ENCODE data around the gene ZNF770. TPM values are rescaled to one million over a fixed set of nuclear protein-coding genes. Genes with fewer than 3 reads are reported as not detected.

Gene ZNF770
- total and polyA plus RNA-seq, 2 donors (not counting 3 experiments of a cell fraction or from before 2014, with no cell fraction given), result 6.4 to 30.3 TPM

- Histone ChIP-seq H3K9me1 (replicated peaks; ENCODE audit: control insufficient read depth, extremely low read depth, insufficient read depth, low read length) (no peaks in the 10 kb centered on the region), H2AFZ (ENCODE audit: low read depth, low read length) (no peak overlapping the region), H3K4me3 (replicated peaks in 1 of 3; ENCODE audit: insufficient read depth in 1 of 3, low read depth in 1 of 3, low read length in 3 of 3) (no peak overlapping the region), H3K36me3 (ENCODE audit: control insufficient read depth in 2 of 2, extremely low read depth in 1 of 2, insufficient read depth in 2 of 2, low read length in 2 of 2) (no peaks in the 10 kb centered on the region), H4K20me1 (replicated peaks; ENCODE audit: control insufficient read depth, extremely low read depth, insufficient read depth, low read length) (no peaks in the 10 kb centered on the region), H3K9me3 (replicated peaks; ENCODE audit: control insufficient read depth, insufficient read depth, low read length) (no peaks in the 10 kb centered on the region), H3K27ac (ENCODE audit: insufficient read depth, low read depth, low read length) (no peak overlapping the region), H3K9ac (replicated peaks; ENCODE audit: extremely low read depth, insufficient read depth, low read length) (no peak overlapping the region), H3K4me1 (ENCODE audit: control insufficient read depth, extremely low read depth, insufficient read depth, low read length) (peaks cover 4% of the 10 kb centered on the region), H3K79me2 (ENCODE audit: control insufficient read depth, insufficient read depth, low read length) (no peaks in the 10 kb centered on the region), H3K4me2 (ENCODE audit: insufficient read depth, low read length) (no peak overlapping the region), H3K27me3 (ENCODE audit: control insufficient read depth in 2 of 2, insufficient read depth in 2 of 2, low read length in 2 of 2) (no peaks in the 10 kb centered on the region)
- CTCF ChIA-PET, result interaction anchor here (1.8 kb wide), 1 partner anchor 12 kb away, joined by 7 read pairs; the partner anchor contains the start of gene ZNF770
- TF ChIP-seq POLR2AphosphoS5 (IDR thresholded peaks at IDR 0.05; ENCODE audit: insufficient read depth, low read depth, low read length), result no peak
- no peak for TF ChIP-seq FOS (IDR thresholded peaks at IDR 0.05; ENCODE audit: borderline replicate concordance, insufficient read depth, low read length)
- no peak for TF ChIP-seq MYC (IDR thresholded peaks at IDR 0.05; ENCODE audit: low read depth, low read length)
- no peak for TF ChIP-seq MAX (IDR thresholded peaks at IDR 0.05; ENCODE audit: insufficient read depth, insufficient read length)
- no peak for TF ChIP-seq POLR2A (IDR thresholded peaks at IDR 0.05; ENCODE audit: low read depth, low read length)
- no peak for TF ChIP-seq EZH2 (IDR thresholded peaks at IDR 0.05; ENCODE audit: borderline replicate concordance, low read depth, low read length, severe bottlenecking)
- TF ChIP-seq CTCF (IDR thresholded peaks at IDR 0.05; ENCODE audit: extremely low read depth in 1 of 2, insufficient read depth in 1 of 2, low read depth in 1 of 2, low read length in 2 of 2), result no peak
- no peak for TF ChIP-seq JUN (IDR thresholded peaks at IDR 0.05; ENCODE audit: borderline replicate concordance, insufficient read depth, insufficient read length, low read depth)
- TF ChIP-seq GATA2 (IDR thresholded peaks at IDR 0.05; ENCODE audit: insufficient read depth, insufficient read length, low read depth, low read length), result no peak
- dilution Hi-C loops (cut with MboI; ENCODE audit: extremely low pct_ligation_motif_present, low sequenced_read_pairs), result no loop called here
- DNase-seq (ENCODE audit: low read depth, low spot score), result no peak
- intact Hi-C loops (cut with micrococcal nuclease), result no loop called here
- BruUV-seq (replicated peaks), result no TSS peak
- no peak for FAIRE-seq
- POLR2A ChIA-PET, result no interaction called here
Measured at GRCh38 chr15:34976073-34976472, 12.0 kb downstream of the ZNF770 start.
